WI38 (cell line): ENCODE measurements around the gene INTS11.
A peak's percentile ranks its signal among the peaks of the same experiment; 100 is the strongest.

Experiments
- H3K4me3 ChIP-seq: 2 replicates; pipeline ENCODE4 v1.5.1; 2011; ENCODE audit warnings: low read depth, mild to moderate bottlenecking, control low read depth, low read length
- TF ChIP-seq, protein P1 (sequence below): IDR thresholded peaks from 2 replicates; pipeline ENCODE4 v1.5.1; 2012; ENCODE audit warnings: low read depth, mild to moderate bottlenecking, control low read depth, low read length

INTS11 gene

DNA sequence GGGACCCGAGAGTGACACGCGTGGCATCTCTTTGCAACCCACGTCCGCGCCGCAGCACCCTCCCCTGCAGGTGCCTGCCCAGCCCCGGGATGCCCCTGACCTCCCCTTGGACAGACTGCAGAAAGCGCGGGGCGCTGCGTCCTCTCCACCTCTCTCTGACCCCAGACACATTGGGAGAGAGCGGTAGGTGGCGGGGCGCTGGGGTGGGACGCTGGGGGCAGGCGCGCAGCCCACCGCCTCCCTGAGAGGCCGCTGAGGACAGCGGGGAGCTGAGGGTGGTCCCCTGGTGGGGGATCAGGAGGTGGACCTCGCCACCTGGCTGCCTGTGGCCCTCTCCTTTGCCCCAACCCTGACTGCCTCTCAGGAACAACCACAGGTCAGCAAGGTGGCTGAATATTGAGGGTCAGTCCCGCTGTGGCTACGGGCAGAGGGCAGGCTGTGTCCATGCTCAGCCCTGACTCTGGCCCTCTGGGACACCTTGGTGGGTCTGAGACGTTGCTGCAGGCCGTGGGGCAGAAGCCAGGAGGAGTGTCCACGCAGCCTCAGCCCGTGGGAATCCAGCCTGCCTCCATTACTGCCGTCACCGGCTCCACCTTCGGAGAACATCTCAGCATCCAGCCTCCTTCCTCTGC is 50.0 kb downstream of the INTS11 start:
- TF ChIP-seq, protein P1, sequence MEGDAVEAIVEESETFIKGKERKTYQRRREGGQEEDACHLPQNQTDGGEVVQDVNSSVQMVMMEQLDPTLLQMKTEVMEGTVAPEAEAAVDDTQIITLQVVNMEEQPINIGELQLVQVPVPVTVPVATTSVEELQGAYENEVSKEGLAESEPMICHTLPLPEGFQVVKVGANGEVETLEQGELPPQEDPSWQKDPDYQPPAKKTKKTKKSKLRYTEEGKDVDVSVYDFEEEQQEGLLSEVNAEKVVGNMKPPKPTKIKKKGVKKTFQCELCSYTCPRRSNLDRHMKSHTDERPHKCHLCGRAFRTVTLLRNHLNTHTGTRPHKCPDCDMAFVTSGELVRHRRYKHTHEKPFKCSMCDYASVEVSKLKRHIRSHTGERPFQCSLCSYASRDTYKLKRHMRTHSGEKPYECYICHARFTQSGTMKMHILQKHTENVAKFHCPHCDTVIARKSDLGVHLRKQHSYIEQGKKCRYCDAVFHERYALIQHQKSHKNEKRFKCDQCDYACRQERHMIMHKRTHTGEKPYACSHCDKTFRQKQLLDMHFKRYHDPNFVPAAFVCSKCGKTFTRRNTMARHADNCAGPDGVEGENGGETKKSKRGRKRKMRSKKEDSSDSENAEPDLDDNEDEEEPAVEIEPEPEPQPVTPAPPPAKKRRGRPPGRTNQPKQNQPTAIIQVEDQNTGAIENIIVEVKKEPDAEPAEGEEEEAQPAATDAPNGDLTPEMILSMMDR: no peak
- peak overlapping the region; percentile 68 for H3K4me3 ChIP-seq

- TF ChIP-seq, protein P1: no peak
- H3K4me3 ChIP-seq: peak within 1 kb of the TSS; percentile 88
Observed at GRCh38 chr1:1273512-1274298, 50.8 kb downstream of the INTS11 start, which contains the start of gene UBE2J2. UBE2J2 (minus strand) TSS chr1:1273854; CDS start chr1:1267992, 5,862 bp downstream.

- TF ChIP-seq, protein P1: no peak
- H3K4me3 ChIP-seq: peak overlapping the region; percentile 88
Observed at GRCh38 chr1:1273209-1273511, 51.3 kb downstream of the INTS11 start.

- TF ChIP-seq, protein P1: no peak
Observed at GRCh38 chr1:1272341-1273208, 51.9 kb downstream of the INTS11 start.

GRCh38 chr1:1270813-1271212 is 53.6 kb downstream of the INTS11 start:
- peak overlapping the region; percentile 47 for H3K4me3 ChIP-seq
- TF ChIP-seq, protein P1: no peak

More at GRCh38 chr1:1272341-1273208, 51.9 kb downstream of the INTS11 start:
- peak overlapping the region; percentile 88 for H3K4me3 ChIP-seq

- TF ChIP-seq, protein P1: no peak
- H3K4me3 ChIP-seq: no peak overlapping the region
Observed at GRCh38 chr1:1268284-1268682, 56.2 kb downstream of the INTS11 start.
